Aorta (tissue), 5 donors: Measurements from ENCODE around the gene INPP5B. TPM values are rescaled to one million over a fixed set of nuclear protein-coding genes. Genes with fewer than 3 reads are reported as not detected.

Source experiments
- ATAC-seq: fragments of 200-7000 bp; cut with Tn5 transposase; one replicate; pipeline ENCODE4 v1.9.1; 2022; ENCODE audit warnings: moderate library complexity; ENCODE audit not compliant: low FRiP score
- DNase-seq, 2 donors: peaks; one replicate each; pipeline ENCODE4 v3.0.0-alpha.2; 2020
- H3K27ac ChIP-seq, 2 donors: one replicate each; pipeline ENCODE4 v1.5.1; 2013; ENCODE audit warnings: low read length in 2 of 2, mild to moderate bottlenecking in 2 of 2, moderate library complexity in 2 of 2, control low read depth in 1 of 2, inconsistent platforms in 1 of 2, low read depth in 1 of 2
- H3K27me3 ChIP-seq, 2 donors: one replicate each; pipeline ENCODE4 v1.6.1; 2013; ENCODE audit warnings: control low read depth in 1 of 2, low read length in 1 of 2, mild to moderate bottlenecking in 1 of 2, moderate library complexity in 1 of 2; ENCODE audit not compliant: insufficient read depth in 2 of 2, control insufficient read depth in 1 of 2
- H3K36me3 ChIP-seq, 2 donors: one replicate each; pipeline ENCODE4 v1.6.1; 2013; ENCODE audit warnings: control low read depth in 1 of 2, low read length in 1 of 2, mild to moderate bottlenecking in 1 of 2; ENCODE audit not compliant: insufficient read depth in 2 of 2, control insufficient read depth in 1 of 2
- H3K4me1 ChIP-seq, 2 donors: one replicate each; pipeline ENCODE4 v1.6.1; 2013; ENCODE audit warnings: low read length in 2 of 2, control low read depth in 1 of 2, mild to moderate bottlenecking in 1 of 2, moderate library complexity in 1 of 2; ENCODE audit not compliant: insufficient read depth in 2 of 2, control insufficient read depth in 1 of 2
- H3K4me3 ChIP-seq, 2 donors: one replicate each; pipeline ENCODE4 v1.5.1; 2013; ENCODE audit warnings: low read length in 2 of 2, control low read depth in 1 of 2, mild to moderate bottlenecking in 1 of 2
- H3K9me3 ChIP-seq: one replicate; pipeline ENCODE4 v1.6.1; 2013; ENCODE audit warnings: mild to moderate bottlenecking, low read length; ENCODE audit not compliant: control insufficient read depth
- WGBS, 2 donors: extraction: QIAGEN DNeasy Blood & Tissue Kit; methylation state at CpG; one replicate each; pipeline ENCODE4 v1.1.7; 2013; 5-methylcytosine and 5-hydroxymethylcytosine counted together
- intact Hi-C, 2 donors: fragments of 100-400 bp; cut with DNase I; formaldehyde crosslinking; loops; one replicate each; pipeline versions ENCODE4 v1.14.2 to v1.15.0; 2022
- polyA plus RNA-seq, 2 donors: library from polyadenylated mRNA; stranded (reverse); fragments of 200-250 nt; gene quantifications; one replicate each; pipeline ENCODE4 v1.2.3, GENCODE V29; 2013
- total RNA-seq, 2 donors: library from RNA; stranded (reverse); fragmentation: NEBNext Ultra II Directional; extraction: Animal tissue kit (Norgen Biotek cat#: 25700); gene quantifications; one replicate each; pipeline ENCODE4 v1.2.1, GENCODE V29; 2021
- donor health status: healthy with polysubstance abuse.
- donor health status: Bipolar disorder and iron deficiency.
- donor health status: DM: no; HTN: no; CAD: no.
- donor health status: DM: no; HTN: no; CAD: no.
- donor health status: DM: yes; HTN: yes; CAD: no.

INPP5B gene
- total and polyA plus RNA-seq, 4 donors = 6.4 to 52.2 (median 33.3) TPM

GRCh38 chr1:37878071-37878470, 68.8 kb downstream of the INPP5B start:
- Histone ChIP-seq H3K27me3 (no peaks in the 10 kb centered on the region), H3K36me3 (peaks cover 5 to 13% of the 10 kb centered on the region in 2 donors), H3K27ac (no peak overlapping the region), H3K4me1 (no peaks in the 10 kb centered on the region), H3K4me3 (no peak overlapping the region), H3K9me3 (no peaks in the 10 kb centered on the region)
- DNase-seq (no peak), ATAC-seq (no peak)
- intact Hi-C loops = no loop called here
- WGBS, 2 donors = 89% methylated on average over 6 of the region's 6 CpGs

- 96 to 100% methylated on average over 1 of the region's 1 CpG for WGBS, 2 donors
- peaks cover 13 to 15% of the 10 kb centered on the region in 2 donors for H3K36me3 ChIP-seq
- no peak overlapping the region for H3K4me3 ChIP-seq
- H3K9me3 ChIP-seq = no peaks in the 10 kb centered on the region
- DNase-seq (no peak), ATAC-seq (no peak)
- intact Hi-C loops = no loop called here
- no peak overlapping the region for H3K27ac ChIP-seq
- H3K27me3 ChIP-seq = no peaks in the 10 kb centered on the region
- no peaks in the 10 kb centered on the region for H3K4me1 ChIP-seq
Observed at GRCh38 chr1:37875833-37876232, 71.0 kb downstream of the INPP5B start.

DNA sequence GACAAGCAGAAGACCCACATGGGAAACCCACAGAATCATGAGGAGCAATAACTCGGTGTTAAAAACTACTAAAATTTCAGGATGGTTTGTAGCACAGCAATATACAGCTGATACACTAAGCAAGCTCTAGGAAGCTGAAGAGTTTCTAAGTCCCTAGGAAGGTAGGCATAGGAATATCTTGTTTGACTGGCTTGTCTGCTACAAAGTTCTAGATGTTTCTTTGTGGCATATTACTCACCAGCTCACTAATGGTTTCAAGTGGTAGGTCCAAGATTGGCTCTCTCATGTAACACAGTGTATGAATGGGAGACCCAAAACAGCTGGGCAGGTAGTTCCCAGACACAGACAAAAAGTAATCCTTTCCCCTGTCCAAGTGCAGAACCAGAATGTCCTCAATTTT, 74.2 kb downstream of the INPP5B start:
- Histone ChIP-seq H3K27ac (no peak overlapping the region), H3K27me3 (no peaks in the 10 kb centered on the region), H3K9me3 (no peaks in the 10 kb centered on the region), H3K4me1 (no peaks in the 10 kb centered on the region), H3K36me3 (peaks cover 9 to 15% of the 10 kb centered on the region in 2 donors), H3K4me3 (no peak overlapping the region)
- 95 to 96% methylated on average over 1 of the region's 1 CpG for WGBS, 2 donors
- DNase-seq (no peak), ATAC-seq (no peak)
- intact Hi-C loops = no loop called here

- Histone ChIP-seq H3K4me1 (no peaks in the 10 kb centered on the region), H3K9me3 (no peaks in the 10 kb centered on the region), H3K4me3 (no peak overlapping the region), H3K36me3 (peaks cover 14 to 17% of the 10 kb centered on the region in 2 donors), H3K27me3 (no peaks in the 10 kb centered on the region), H3K27ac (no peak overlapping the region)
- 52% methylated on average over 2 of the region's 2 CpGs for WGBS, 2 donors
- ATAC-seq = no peak
- intact Hi-C loops = no loop called here
- no peak for DNase-seq
Observed at GRCh38 chr1:37868466-37868865, 78.4 kb downstream of the INPP5B start.

GRCh38 chr1:37867784-37868183, 79.1 kb downstream of the INPP5B start:
- Histone ChIP-seq H3K4me3 (no peak overlapping the region), H3K9me3 (no peaks in the 10 kb centered on the region), H3K27ac (no peak overlapping the region), H3K4me1 (no peaks in the 10 kb centered on the region), H3K36me3 (peaks cover 13 to 16% of the 10 kb centered on the region in 2 donors), H3K27me3 (no peaks in the 10 kb centered on the region)
- 91% methylated on average over 6 of the region's 6 CpGs for WGBS, 2 donors
- DNase-seq (no peak), ATAC-seq (no peak)
- intact Hi-C loops = no loop called here

DNA sequence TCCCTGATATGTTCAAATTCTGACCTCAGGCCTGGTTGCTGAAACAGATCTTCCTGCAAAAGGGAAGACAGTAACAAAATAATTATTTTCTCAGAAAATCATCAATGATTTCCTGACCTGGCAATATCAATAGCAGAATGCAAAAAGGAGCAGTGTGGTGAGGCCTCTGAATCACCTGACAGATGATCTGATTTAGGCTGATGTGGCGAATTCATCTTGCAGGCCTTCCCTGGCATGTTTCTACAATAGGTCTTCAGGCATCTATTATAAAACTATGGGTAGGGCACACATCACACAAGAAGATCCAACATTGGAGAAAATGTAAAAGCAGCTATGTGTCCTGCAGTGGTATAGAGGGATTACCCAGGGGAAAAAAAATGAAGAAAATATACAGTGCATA, 80.4 kb downstream of the INPP5B start:
- Histone ChIP-seq H3K4me1 (no peaks in the 10 kb centered on the region), H3K27me3 (no peaks in the 10 kb centered on the region), H3K9me3 (no peaks in the 10 kb centered on the region), H3K4me3 (no peak overlapping the region), H3K36me3 (peaks cover 7 to 12% of the 10 kb centered on the region in 2 donors), H3K27ac (no peak overlapping the region)
- ATAC-seq (no peak), DNase-seq (no peak)
- 94 to 100% methylated on average over 1 of the region's 1 CpG for WGBS, 2 donors
- intact Hi-C loops = no loop called here

DNA sequence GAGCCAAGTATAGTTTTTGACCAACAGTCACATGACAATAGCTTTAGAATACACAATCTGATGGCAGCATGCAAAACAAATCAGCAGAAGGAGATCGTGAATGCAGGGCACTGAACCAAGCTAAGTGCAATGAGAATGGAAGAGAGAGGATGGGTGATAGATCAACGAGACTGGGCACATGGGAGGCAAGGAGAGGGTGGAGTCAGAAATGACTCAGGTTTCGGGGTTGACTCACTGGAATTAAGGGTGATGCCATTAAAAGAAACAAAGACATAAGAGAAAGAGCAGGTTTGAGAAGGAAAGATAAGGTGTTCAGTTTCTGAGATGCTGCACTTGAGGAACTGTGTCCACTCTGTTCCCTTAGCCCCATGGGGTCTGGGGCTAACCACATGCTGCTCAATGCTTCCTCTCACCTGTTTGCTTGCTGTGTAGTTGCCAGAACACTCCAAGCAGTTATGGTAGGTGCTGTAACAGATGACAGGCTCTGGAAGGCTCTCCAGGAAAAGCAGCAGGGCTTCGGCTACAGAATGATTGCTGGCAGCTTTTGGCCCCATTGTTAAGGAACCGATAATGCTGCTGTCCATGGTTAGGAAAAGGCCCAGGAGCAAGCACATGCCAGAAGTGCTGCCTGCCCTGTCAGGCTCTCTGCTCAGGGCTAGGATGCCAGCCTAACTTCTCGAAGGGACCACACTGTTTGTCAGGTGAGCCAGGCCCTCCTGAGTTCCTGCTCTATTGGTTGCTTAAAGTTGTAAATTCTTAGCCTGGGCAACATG, 81.3 kb downstream of the INPP5B start:
- H3K9me3 ChIP-seq = no peaks in the 10 kb centered on the region
- DNase-seq (no peak), ATAC-seq (no peak)
- no peaks in the 10 kb centered on the region for H3K27me3 ChIP-seq
- WGBS, 2 donors = 88 to 89% methylated on average over 6 of the region's 6 CpGs
- H3K4me1 ChIP-seq = no peaks in the 10 kb centered on the region
- intact Hi-C loops = no loop called here
- no peak overlapping the region for H3K27ac ChIP-seq
- no peak overlapping the region for H3K4me3 ChIP-seq
- H3K36me3 ChIP-seq = peaks cover 6 to 12% of the 10 kb centered on the region in 2 donors

DNA sequence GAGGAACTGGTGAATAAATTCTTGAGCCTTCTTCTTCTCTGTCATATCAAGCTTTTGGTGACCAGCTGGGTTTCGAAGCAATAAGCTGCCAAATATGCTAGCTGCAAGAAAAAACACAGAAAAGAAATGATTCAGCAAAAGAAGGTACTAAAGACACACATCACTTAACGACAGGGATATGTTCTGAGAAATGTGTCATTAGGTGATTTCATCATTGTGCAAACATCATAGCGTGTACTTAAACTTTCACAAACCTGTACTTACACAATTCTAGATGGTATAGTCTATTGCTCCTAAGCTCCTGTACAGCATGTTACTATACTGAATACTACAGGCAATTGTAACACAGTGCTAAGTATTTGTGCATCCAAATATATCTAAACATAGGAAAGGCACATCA, 84.5 kb downstream of the INPP5B start:
- DNase-seq (no peak), ATAC-seq (no peak)
- Histone ChIP-seq H3K4me3 (no peak overlapping the region), H3K36me3 (peaks cover 6 to 7% of the 10 kb centered on the region in 2 donors), H3K9me3 (no peaks in the 10 kb centered on the region), H3K27me3 (no peaks in the 10 kb centered on the region), H3K4me1 (no peaks in the 10 kb centered on the region), H3K27ac (no peak overlapping the region)
- WGBS, 2 donors = 82 to 83% methylated on average over 3 of the region's 3 CpGs
- intact Hi-C loops = no loop called here

- H3K36me3 ChIP-seq = peaks cover 7 to 9% of the 10 kb centered on the region in 2 donors
- H3K9me3 ChIP-seq = no peaks in the 10 kb centered on the region
- ATAC-seq = no peak
- H3K27me3 ChIP-seq = no peaks in the 10 kb centered on the region
- intact Hi-C loops = no loop called here
- WGBS, 2 donors = 90 to 92% methylated on average over 4 of the region's 4 CpGs
- DNase-seq = no peak
- H3K4me1 ChIP-seq = no peaks in the 10 kb centered on the region
- H3K4me3 ChIP-seq = no peak overlapping the region
- no peak overlapping the region for H3K27ac ChIP-seq
Observed at GRCh38 chr1:37861151-37861550, 85.7 kb downstream of the INPP5B start.
